Breast epithelium (tissue), 3 donors: ENCODE measurements around the gene BRD4.

Source experiments
- CTCF ChIP-seq, 3 donors: fragments of 450-650 bp; IDR thresholded peaks; one replicate each; pipeline ENCODE4 v1.5.1; 2016 to 2017; ENCODE audit warnings: antibody characterized with exemption in 3 of 3, mild to moderate bottlenecking in 3 of 3, moderate library complexity in 3 of 3
- POLR2A ChIP-seq: fragments of 450-650 bp; IDR thresholded peaks from one replicate; pipeline ENCODE4 v1.6.1; 2016; ENCODE audit warnings: antibody characterized with exemption, mild to moderate bottlenecking, moderate library complexity

GRCh38 chr19:15199661-15200552, 132.4 kb downstream of the BRD4 start:
- no peak for TF ChIP-seq CTCF (IDR thresholded peaks at IDR 0.05)
- TF ChIP-seq POLR2A = no peak
